Spleen (tissue), 7 donors: Measurements from ENCODE around the gene CASR.

Source experiments
- POLR2AphosphoS5 ChIP-seq, 3 donors: sonication (generic); formaldehyde crosslinking; IDR thresholded peaks; one replicate each; pipeline ENCODE4 v1.5.1; 2017; ENCODE audit warnings: antibody characterized with exemption in 3 of 3
- TF ChIP-seq, protein P1 (sequence below), 11 experiments: fragments of 200-600 bp in 7 of 11; fragments of 450-650 bp in 4 of 11; sonication (generic) in 4 of 11; IDR thresholded peaks in 8 of 11; conservative IDR thresholded peaks in 3 of 11; 1 replicate in 7 of 11; 2 replicates in 4 of 11; pipeline versions ENCODE4 v1.4.0 to v1.8.0; 2016 to 2021; ENCODE audit warnings: antibody characterized with exemption in 11 of 11, inconsistent platforms in 4 of 11, mild to moderate bottlenecking in 1 of 11
- donor health status: DM: no; HTN: no; CAD: no; lungs with moderate emphysema.
- donor health status: DM: no; HTN: no; CAD: no.
- donor health status: DM: no; HTN: no; CAD: no.

DNA sequence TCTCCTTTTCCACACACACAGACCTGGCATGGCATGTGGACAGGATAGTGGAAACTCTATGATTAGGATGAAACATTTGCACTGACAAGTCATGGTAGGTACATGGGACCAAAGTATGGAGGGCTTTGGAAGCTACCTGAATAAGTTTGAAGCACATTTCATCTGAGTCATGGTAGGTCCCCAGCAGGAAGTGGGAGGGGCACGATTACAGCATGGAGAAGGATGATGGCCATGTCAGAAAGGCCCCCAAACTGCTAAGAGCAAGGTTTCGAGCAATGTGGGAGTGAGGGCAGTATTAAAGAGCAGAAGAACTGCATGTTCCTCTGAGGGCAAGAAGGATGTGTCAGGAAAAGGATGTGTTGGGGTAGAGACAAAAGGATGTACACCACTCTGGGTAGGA lies 90.0 kb downstream of the CASR start:
- TF ChIP-seq, protein P1, sequence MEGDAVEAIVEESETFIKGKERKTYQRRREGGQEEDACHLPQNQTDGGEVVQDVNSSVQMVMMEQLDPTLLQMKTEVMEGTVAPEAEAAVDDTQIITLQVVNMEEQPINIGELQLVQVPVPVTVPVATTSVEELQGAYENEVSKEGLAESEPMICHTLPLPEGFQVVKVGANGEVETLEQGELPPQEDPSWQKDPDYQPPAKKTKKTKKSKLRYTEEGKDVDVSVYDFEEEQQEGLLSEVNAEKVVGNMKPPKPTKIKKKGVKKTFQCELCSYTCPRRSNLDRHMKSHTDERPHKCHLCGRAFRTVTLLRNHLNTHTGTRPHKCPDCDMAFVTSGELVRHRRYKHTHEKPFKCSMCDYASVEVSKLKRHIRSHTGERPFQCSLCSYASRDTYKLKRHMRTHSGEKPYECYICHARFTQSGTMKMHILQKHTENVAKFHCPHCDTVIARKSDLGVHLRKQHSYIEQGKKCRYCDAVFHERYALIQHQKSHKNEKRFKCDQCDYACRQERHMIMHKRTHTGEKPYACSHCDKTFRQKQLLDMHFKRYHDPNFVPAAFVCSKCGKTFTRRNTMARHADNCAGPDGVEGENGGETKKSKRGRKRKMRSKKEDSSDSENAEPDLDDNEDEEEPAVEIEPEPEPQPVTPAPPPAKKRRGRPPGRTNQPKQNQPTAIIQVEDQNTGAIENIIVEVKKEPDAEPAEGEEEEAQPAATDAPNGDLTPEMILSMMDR (IDR thresholded peaks at IDR 0.05 in 8 of 11, conservative IDR thresholded peaks at IDR 0.05 in 3 of 11), result no peak
- no peak for TF ChIP-seq POLR2AphosphoS5 (IDR thresholded peaks at IDR 0.05)
